DND-41 (cell line): Measurements from ENCODE around the gene ERBB4.

ENCODE experiments used
- ATAC-seq: fragments of 200-7000 bp; cut with Tn5 transposase; 3 replicates; pipeline ENCODE4 v1.9.1; 2021; ENCODE audit warnings: low read depth; ENCODE audit not compliant: insufficient read depth
- DNase-seq: peaks from one replicate; pipeline ENCODE4 v3.0.0-alpha.2; 2020
- H2AFZ ChIP-seq: 2 replicates; pipeline ENCODE4 v1.6.0; 2012; ENCODE audit warnings: low read depth, low read length
- H3K27ac ChIP-seq: 2 replicates; pipeline ENCODE4 v1.5.1; 2012; ENCODE audit warnings: low read length, inconsistent platforms
- H3K27me3 ChIP-seq: fragments of 200-600 bp; sonication (generic); 2 replicates; pipeline ENCODE4 v1.6.0; 2012; ENCODE audit warnings: low read length, mild to moderate bottlenecking, inconsistent platforms; ENCODE audit not compliant: insufficient read depth, poor library complexity
- H3K36me3 ChIP-seq: 2 replicates; pipeline ENCODE4 v1.5.1; 2012; ENCODE audit warnings: low read length, inconsistent platforms; ENCODE audit not compliant: insufficient read depth
- H3K4me1 ChIP-seq: 2 replicates; pipeline ENCODE4 v1.5.1; 2012; ENCODE audit warnings: mild to moderate bottlenecking, low read length; ENCODE audit not compliant: insufficient read depth
- H3K4me2 ChIP-seq: 2 replicates; pipeline ENCODE4 v1.6.0; 2012; ENCODE audit warnings: mild to moderate bottlenecking, moderate library complexity, low read length, inconsistent platforms; ENCODE audit not compliant: insufficient read depth
- H3K4me3 ChIP-seq, 2 experiments: fragments of 200-600 bp in 1 of 2; shearing (Covaris generic) in 1 of 2; 2 replicates each; pipeline ENCODE4 v1.5.1; 2012 to 2016; ENCODE audit warnings: inconsistent platforms in 2 of 2, low read length in 2 of 2, mild to moderate bottlenecking in 2 of 2, low read depth in 1 of 2, moderate library complexity in 1 of 2
- H3K79me2 ChIP-seq: 2 replicates; pipeline ENCODE4 v1.6.0; 2012; ENCODE audit warnings: low read length, inconsistent platforms; ENCODE audit not compliant: insufficient read depth
- H3K9ac ChIP-seq: 2 replicates; pipeline ENCODE4 v1.6.0; 2012; ENCODE audit warnings: low read depth, mild to moderate bottlenecking, inconsistent platforms, low read length, moderate library complexity
- H3K9me3 ChIP-seq: 2 replicates; pipeline ENCODE4 v1.5.1; 2012; ENCODE audit warnings: low read length, moderate library complexity, mild to moderate bottlenecking, inconsistent platforms; ENCODE audit not compliant: insufficient read depth, severe bottlenecking
- H4K20me1 ChIP-seq: 2 replicates; pipeline ENCODE4 v1.6.0; 2012; ENCODE audit warnings: low read length; ENCODE audit not compliant: insufficient read depth
- EZH2 ChIP-seq: IDR thresholded peaks from 3 replicates; pipeline ENCODE4 v1.6.1; 2012; ENCODE audit warnings: borderline replicate concordance, low read depth, mild to moderate bottlenecking, moderate library complexity, low read length, inconsistent platforms; ENCODE audit not compliant: severe bottlenecking
- TF ChIP-seq, protein P1 (sequence below): IDR thresholded peaks from 2 replicates; pipeline ENCODE4 v1.5.1; 2012; ENCODE audit warnings: borderline replicate concordance, low read length, moderate library complexity, mild to moderate bottlenecking; ENCODE audit not compliant: poor library complexity, severe bottlenecking; ENCODE audit errors: extremely low read depth

ERBB4 gene

DNA sequence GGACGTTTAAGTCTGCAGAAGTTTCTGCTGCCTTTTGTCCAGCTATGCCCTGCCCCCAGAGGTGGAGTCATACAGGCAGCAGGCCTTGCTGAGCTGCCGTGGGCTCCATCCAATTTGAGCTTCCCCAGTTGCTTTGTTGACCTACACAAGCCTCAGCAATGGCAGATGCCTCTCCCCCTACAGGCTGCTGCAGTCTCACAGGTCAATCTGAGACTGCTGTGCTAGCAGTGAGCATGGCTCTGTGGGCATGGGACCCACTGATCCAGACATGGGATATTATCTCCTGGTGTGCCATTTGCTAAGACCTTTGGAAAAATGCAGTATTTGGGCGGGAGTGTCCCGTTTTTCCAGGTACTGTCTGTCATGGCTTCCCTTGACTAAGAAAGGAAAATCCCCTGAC lies 726.0 kb downstream of the ERBB4 start:
- TF ChIP-seq, protein P1, sequence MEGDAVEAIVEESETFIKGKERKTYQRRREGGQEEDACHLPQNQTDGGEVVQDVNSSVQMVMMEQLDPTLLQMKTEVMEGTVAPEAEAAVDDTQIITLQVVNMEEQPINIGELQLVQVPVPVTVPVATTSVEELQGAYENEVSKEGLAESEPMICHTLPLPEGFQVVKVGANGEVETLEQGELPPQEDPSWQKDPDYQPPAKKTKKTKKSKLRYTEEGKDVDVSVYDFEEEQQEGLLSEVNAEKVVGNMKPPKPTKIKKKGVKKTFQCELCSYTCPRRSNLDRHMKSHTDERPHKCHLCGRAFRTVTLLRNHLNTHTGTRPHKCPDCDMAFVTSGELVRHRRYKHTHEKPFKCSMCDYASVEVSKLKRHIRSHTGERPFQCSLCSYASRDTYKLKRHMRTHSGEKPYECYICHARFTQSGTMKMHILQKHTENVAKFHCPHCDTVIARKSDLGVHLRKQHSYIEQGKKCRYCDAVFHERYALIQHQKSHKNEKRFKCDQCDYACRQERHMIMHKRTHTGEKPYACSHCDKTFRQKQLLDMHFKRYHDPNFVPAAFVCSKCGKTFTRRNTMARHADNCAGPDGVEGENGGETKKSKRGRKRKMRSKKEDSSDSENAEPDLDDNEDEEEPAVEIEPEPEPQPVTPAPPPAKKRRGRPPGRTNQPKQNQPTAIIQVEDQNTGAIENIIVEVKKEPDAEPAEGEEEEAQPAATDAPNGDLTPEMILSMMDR: no peak
- no peak for TF ChIP-seq EZH2
- Histone ChIP-seq H4K20me1 (no peaks in the 10 kb centered on the region), H3K27me3 (no peaks in the 10 kb centered on the region), H3K36me3 (no peaks in the 10 kb centered on the region), H3K4me2 (no peak overlapping the region), H3K4me1 (no peaks in the 10 kb centered on the region), H3K27ac (no peak overlapping the region), H2AFZ (no peak overlapping the region), H3K79me2 (no peaks in the 10 kb centered on the region), H3K4me3 (no peak overlapping the region), H3K9ac (no peak overlapping the region), H3K9me3 (no peaks in the 10 kb centered on the region)
- ATAC-seq: no peak
- no peak for DNase-seq

DNA sequence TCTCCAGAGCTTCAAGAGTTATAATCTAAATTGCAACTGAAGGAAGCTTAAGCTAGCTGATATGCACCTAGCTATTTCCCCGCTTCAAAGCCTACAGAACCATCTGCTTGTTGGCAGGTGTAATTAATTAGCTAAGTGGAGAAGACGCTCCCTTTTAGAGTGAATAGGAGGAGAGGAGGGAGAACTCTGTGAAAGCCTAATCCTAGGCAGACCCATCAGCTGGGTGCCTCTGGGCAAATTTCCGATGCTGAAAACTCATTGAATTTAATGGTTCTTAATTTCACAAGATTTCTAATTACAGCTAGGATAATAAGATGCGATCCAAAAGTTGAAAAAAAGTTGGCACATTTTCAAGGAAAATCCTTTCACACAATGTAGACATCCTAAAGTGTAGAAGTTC lies 735.9 kb downstream of the ERBB4 start:
- H3K27ac ChIP-seq: no peak overlapping the region
- H3K36me3 ChIP-seq: no peaks in the 10 kb centered on the region
- TF ChIP-seq, protein P1: no peak
- no peak for TF ChIP-seq EZH2
- ATAC-seq (no peak), DNase-seq (no peak)
- H3K4me2 ChIP-seq: no peak overlapping the region
- H3K9ac ChIP-seq: no peak overlapping the region
- no peak overlapping the region for H3K4me3 ChIP-seq
- H3K27me3 ChIP-seq: no peaks in the 10 kb centered on the region
- H3K4me1 ChIP-seq: no peaks in the 10 kb centered on the region
- no peaks in the 10 kb centered on the region for H3K79me2 ChIP-seq
- H2AFZ ChIP-seq: no peak overlapping the region
- no peaks in the 10 kb centered on the region for H4K20me1 ChIP-seq
- H3K9me3 ChIP-seq: no peaks in the 10 kb centered on the region

DNA sequence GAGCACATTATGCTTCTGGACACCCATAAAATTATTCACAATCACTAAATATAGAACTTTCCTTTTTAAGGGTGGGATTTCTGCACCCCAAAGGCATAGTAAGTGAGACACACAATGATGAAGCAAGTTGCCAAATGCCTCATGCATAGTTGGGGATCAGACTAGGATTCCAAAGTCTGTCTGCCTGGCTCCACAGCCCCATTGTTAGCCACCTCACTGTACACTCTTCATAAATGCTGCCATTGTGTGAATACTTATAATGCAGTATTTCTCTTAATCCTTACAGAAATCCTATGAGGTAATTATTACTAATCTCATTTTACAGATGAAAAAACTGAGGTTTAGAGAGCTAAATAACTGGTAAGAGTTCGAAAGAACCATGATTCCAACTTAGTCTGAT lies 738.6 kb downstream of the ERBB4 start:
- Histone ChIP-seq H3K27ac (no peak overlapping the region), H3K9ac (no peak overlapping the region), H3K27me3 (no peaks in the 10 kb centered on the region), H3K79me2 (no peaks in the 10 kb centered on the region), H3K9me3 (no peaks in the 10 kb centered on the region), H4K20me1 (no peaks in the 10 kb centered on the region), H3K4me2 (no peak overlapping the region), H3K4me3 (no peak overlapping the region), H3K4me1 (no peaks in the 10 kb centered on the region), H3K36me3 (no peaks in the 10 kb centered on the region), H2AFZ (no peak overlapping the region)
- TF ChIP-seq, protein P1: no peak
- TF ChIP-seq EZH2: no peak
- ATAC-seq (no peak), DNase-seq (no peak)

DNA sequence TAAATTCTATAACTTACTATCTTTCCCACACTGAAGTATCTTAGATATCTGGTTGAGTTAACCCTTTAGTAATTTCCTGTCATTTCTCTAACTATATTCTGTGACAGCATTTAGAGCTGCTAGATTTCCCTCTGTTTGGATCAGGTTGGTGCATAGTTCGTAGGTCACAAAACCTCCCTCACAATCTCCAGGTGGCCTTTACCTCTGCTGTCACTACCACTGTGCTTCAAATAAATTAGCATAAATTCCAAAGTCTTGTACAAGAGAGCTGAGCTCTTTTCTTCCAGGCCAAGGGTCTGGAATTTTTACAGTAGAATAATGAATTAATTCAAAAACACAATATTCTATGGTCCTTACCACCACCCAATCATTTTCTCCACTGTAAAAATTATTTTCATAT lies 739.7 kb downstream of the ERBB4 start:
- TF ChIP-seq EZH2: no peak
- TF ChIP-seq, protein P1: no peak
- ATAC-seq (no peak), DNase-seq (no peak)
- Histone ChIP-seq H3K4me2 (no peak overlapping the region), H3K27ac (no peak overlapping the region), H3K79me2 (no peaks in the 10 kb centered on the region), H3K4me3 (no peak overlapping the region), H3K4me1 (no peaks in the 10 kb centered on the region), H3K36me3 (no peaks in the 10 kb centered on the region), H2AFZ (no peak overlapping the region), H3K27me3 (no peaks in the 10 kb centered on the region), H4K20me1 (no peaks in the 10 kb centered on the region), H3K9me3 (no peaks in the 10 kb centered on the region), H3K9ac (no peak overlapping the region)
